GM18508 (cell line): ENCODE measurements around the gene NKAIN1.
"Not testable (repeated sequence)": the region's sequence is repeated elsewhere in the genome, so short reads cannot be mapped to it uniquely, and the experiment has no call there.

Experiments
- ATAC-seq: cut with Tn5 transposase; IDR thresholded peaks from one replicate; pipeline ENCODE4 v1.9.1; 2021; ENCODE audit warnings: moderate number of reproducible peaks; ENCODE audit not compliant: insufficient read depth, unreplicated experiment

NKAIN1 gene

GRCh38 chr1:31159323-31159722 is 80.4 kb downstream of the NKAIN1 start:
- no peak for ATAC-seq

GRCh38 chr1:31155216-31155806 is 84.4 kb downstream of the NKAIN1 start:
- no peak for ATAC-seq

- no peak for ATAC-seq
These were observed 85.0 kb downstream of the NKAIN1 start for GRCh38 chr1:31154632-31155215.

DNA sequence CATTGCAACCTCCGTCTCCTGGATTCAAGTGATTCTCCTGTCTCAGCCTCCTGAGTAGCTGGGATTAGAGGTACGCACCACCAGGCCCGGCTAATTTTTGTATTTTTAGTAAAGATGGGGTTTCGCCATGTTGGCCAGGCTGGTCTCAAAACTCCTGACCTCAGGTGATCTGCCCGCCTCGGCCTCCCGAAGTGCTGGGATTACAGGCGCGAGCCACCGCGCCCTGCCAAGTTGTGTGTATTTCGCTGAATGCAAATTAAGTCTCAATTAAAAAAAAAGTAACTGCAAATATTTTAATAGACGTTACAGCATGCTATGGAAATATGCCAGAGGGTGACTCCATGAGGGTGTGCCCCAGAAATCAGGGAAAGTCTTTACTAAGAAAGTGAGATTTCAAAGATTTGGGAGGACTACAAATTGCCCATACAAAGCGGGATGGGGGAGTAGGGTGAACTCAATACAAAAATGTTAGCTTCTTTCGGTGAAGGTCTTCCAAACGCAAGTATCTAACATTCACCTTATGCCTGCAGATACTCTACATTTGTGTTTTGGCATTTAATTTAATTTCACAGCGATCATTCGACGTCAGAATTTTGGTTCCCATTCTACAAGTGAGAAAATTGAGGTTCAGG is 85.6 kb downstream of the NKAIN1 start:
- ATAC-seq = no peak

DNA sequence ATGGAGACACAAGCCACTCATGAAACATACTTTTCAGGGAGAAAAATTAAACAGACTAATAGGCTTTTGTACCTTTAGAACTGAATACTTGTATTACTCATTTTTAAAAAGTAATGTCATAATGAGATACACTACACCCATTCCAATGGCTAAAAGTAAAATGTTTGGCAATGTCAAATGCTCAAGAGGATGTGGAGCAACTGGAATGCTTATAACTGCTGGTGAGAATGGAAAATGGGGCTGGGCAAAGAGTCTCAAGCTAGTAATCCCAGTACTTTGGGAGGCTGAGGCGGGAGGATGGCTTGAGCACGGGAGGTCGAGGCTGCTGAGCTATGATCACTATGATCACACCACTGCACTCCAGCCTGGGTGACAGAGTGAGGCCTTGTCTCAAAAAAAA is 86.3 kb downstream of the NKAIN1 start:
- ATAC-seq = no peak

GRCh38 chr1:31152181-31152795 is 87.4 kb downstream of the NKAIN1 start:
- ATAC-seq = no peak

- no peak for ATAC-seq
These were observed 88.3 kb downstream of the NKAIN1 start for GRCh38 chr1:31151402-31151801.

DNA sequence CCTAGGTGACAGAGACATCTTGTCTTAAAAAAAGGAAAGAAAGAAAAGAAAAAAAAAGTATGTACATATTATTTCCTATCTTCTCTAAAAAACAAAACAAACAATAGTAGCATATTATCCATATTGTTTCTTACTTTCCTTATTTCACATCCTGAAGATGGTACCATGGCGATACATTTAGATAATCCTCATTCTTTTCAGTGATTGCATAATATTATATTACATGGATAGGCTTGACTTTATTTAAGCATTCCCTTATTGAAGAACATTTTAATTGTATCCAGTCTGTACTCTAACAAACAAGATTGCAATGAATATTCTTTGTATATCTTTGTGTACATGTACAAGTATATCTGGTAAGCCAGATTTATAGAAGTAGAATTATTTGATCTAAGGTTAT is 91.3 kb downstream of the NKAIN1 start:
- ATAC-seq = no peak

DNA sequence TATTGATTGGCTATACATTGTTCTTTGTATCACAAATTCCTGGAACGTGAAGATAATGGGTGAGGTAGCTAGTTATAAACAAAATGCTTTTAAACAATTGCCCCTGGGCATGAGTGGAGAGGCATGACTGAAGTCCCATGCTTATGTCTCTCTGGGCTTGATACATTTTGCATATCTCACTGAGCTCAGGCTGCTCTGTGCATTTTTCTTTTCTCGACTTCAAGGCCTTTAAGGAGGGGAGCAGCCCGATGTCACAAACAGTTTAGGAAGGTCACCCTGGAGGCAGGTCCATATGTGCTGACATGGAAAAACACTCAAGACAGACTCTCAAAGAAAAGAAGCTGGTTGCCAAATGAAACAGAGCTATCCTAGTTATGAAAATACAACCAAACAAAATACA is 94.0 kb downstream of the NKAIN1 start:
- no peak for ATAC-seq

DNA sequence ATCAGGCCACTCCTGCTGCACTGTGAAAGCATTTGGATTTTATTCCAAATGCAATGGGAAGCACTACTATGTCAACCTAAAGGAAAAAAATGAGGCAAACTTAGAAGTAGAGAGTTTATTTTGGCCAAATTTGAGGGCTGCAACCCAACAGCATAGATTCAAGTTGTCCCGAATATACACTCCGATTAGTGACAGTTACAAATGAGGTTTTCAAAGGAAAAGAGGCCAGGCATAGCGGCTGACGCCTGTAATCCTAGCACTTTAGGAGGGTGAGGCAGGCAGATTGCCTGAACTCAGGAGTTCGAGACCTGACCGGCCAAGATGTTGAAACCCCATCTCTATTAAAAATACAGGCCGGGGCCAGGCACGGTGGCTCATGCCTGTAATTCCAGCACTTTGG is 95.2 kb downstream of the NKAIN1 start:
- ATAC-seq = no peak

- no peak for ATAC-seq
These were observed 96.2 kb downstream of the NKAIN1 start for GRCh38 chr1:31143455-31143854.

- no peak for ATAC-seq
These were observed 97.3 kb downstream of the NKAIN1 start for GRCh38 chr1:31142406-31142805.

DNA sequence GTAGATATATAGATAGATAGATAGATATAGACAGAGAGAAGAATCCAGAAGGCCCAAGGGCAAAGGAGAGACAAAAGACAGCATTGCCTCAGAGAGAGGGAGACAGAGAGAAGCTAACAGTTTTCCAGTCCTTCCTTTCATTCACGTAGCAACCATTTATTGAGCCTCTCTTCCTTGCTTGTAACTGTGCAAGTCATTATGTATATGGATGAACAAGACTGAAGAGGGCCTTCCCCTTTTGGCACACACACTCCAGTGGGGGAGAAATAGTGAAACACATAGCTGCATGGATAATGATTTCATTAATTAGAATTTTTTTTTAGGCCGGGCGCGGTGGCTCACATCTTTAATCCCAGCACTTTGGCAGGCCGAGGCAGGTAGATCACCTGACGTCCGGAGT is 99.4 kb downstream of the NKAIN1 start:
- no peak for ATAC-seq

GRCh38 chr1:31138797-31139521 is 100.7 kb downstream of the NKAIN1 start:
- not testable (repeated sequence) for ATAC-seq

DNA sequence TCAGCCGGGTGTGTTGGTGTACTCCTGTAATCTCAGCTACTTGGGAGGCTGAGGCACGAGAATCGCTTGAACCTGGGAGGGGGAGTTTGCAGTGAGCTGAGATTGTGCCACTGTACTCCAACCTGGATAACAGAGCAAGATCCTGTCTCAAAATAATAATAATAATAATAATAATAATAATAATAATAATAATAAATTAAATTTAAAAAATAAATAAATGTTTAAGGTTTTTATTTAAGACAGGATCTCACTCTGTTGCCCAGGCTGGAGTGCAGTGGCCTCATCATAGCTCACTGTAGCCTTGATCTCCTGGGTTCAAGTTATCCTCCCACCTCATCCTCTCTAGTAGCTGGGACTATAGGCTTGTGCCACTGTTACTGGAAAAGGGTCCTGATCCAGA is 101.8 kb downstream of the NKAIN1 start:
- ATAC-seq = not testable (repeated sequence)

DNA sequence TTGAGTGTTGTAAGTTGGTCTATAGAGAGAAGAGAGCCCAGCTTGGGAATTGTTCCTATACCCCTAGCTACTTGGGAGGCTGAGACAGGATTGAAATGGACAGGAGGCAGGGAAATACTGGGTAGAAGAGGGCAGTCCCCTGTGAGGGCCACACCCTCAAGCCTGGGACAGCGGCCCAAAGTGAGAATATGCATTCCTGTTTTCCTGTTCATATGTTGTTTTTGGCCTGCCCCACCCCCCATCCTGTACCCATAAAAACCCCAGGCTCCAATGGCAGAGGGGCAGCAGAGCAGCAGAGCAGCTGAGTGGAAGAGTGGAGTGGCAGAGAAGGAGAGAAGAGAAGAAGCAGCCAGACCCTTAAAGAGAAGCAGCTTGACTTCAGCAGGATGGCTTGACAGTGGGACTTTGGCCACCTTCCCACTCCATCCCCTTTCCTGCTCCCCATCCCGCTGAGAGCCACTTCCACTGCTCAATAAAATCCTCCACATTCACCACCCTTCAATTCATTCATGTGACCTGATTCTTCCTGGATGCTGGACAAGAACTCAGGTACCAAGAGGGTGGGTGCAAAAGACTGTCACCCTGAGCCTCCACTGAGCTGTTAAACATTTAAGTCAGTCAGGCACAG is 103.6 kb downstream of the NKAIN1 start:
- ATAC-seq = no peak

GRCh38 chr1:31133368-31133767 is 106.3 kb downstream of the NKAIN1 start:
- ATAC-seq = no peak
